ENCODE results near the gene SOSTDC1.

The SOSTDC1 gene

GRCh38 chr7:16492513-16493062 lies 27.1 kb upstream of the SOSTDC1 start:
- H2AFZ ChIP-seq (ENCODE audit: low read length) = no peak overlapping the region
- TF ChIP-seq EZH2 (optimal IDR thresholded peaks at IDR 0.05; ENCODE audit: low read depth, low read length) (no peak), EZH2phosphoT487 (IDR thresholded peaks at IDR 0.05; ENCODE audit: low read length) (no peak), CTCF (IDR thresholded peaks at IDR 0.05; ENCODE audit: low read length) (no peak)
- no peak overlapping the region for H3K4me3 ChIP-seq (ENCODE audit: low read length)
- no peaks in the 10 kb centered on the region for H3K36me3 ChIP-seq (replicated peaks; ENCODE audit: insufficient read depth, low read length)
- H4K20me1 ChIP-seq (ENCODE audit: insufficient read depth, low read length) = no peaks in the 10 kb centered on the region
- H3F3A ChIP-seq (ENCODE audit: insufficient read depth, low read length) = no peaks in the 10 kb centered on the region
- H3K9me3 ChIP-seq (replicated peaks; ENCODE audit: insufficient read depth, low read length) = no peaks in the 10 kb centered on the region
- no peaks in the 10 kb centered on the region for H3K79me2 ChIP-seq (ENCODE audit: low read length)
- no peaks in the 10 kb centered on the region for H3K9me2 ChIP-seq (replicated peaks; ENCODE audit: insufficient read depth, low read length)
- DNase-seq = no peak
- H3K27me3 ChIP-seq (replicated peaks; ENCODE audit: insufficient read depth, low read length) = no peaks in the 10 kb centered on the region
- no peaks in the 10 kb centered on the region for H3K4me1 ChIP-seq (ENCODE audit: low read length)
- no peak overlapping the region for H3K27ac ChIP-seq (ENCODE audit: low read length)
- H3K9ac ChIP-seq (ENCODE audit: low read length) = no peak overlapping the region
- no peak overlapping the region for H3K4me2 ChIP-seq (ENCODE audit: low read depth, low read length)

- Histone ChIP-seq H3K79me2 (ENCODE audit: low read length) (no peaks in the 10 kb centered on the region), H3K9me3 (replicated peaks; ENCODE audit: insufficient read depth, low read length) (no peaks in the 10 kb centered on the region), H3K36me3 (replicated peaks; ENCODE audit: insufficient read depth, low read length) (no peaks in the 10 kb centered on the region), H3K9ac (ENCODE audit: low read length) (no peak overlapping the region), H3K4me2 (ENCODE audit: low read depth, low read length) (no peak overlapping the region), H3K9me2 (replicated peaks; ENCODE audit: insufficient read depth, low read length) (no peaks in the 10 kb centered on the region), H3K4me1 (ENCODE audit: low read length) (no peaks in the 10 kb centered on the region), H3K27ac (ENCODE audit: low read length) (no peak overlapping the region), H3K4me3 (ENCODE audit: low read length) (no peak overlapping the region), H3K27me3 (replicated peaks; ENCODE audit: insufficient read depth, low read length) (no peaks in the 10 kb centered on the region), H3F3A (ENCODE audit: insufficient read depth, low read length) (no peaks in the 10 kb centered on the region), H4K20me1 (ENCODE audit: insufficient read depth, low read length) (no peaks in the 10 kb centered on the region), H2AFZ (ENCODE audit: low read length) (no peak overlapping the region)
- TF ChIP-seq EZH2 (optimal IDR thresholded peaks at IDR 0.05; ENCODE audit: low read depth, low read length) (no peak), CTCF (IDR thresholded peaks at IDR 0.05; ENCODE audit: low read length) (no peak), EZH2phosphoT487 (IDR thresholded peaks at IDR 0.05; ENCODE audit: low read length) (no peak)
- DNase-seq = no peak
Measured at GRCh38 chr7:16491148-16491547, 25.6 kb upstream of the SOSTDC1 start.

GRCh38 chr7:16484453-16485158 lies 19.1 kb upstream of the SOSTDC1 start:
- no peaks in the 10 kb centered on the region for H3K9me2 ChIP-seq (replicated peaks; ENCODE audit: insufficient read depth, low read length)
- no peaks in the 10 kb centered on the region for H3K9me3 ChIP-seq (replicated peaks; ENCODE audit: insufficient read depth, low read length)
- no peaks in the 10 kb centered on the region for H3K4me1 ChIP-seq (ENCODE audit: low read length)
- no peaks in the 10 kb centered on the region for H3K79me2 ChIP-seq (ENCODE audit: low read length)
- H4K20me1 ChIP-seq (ENCODE audit: insufficient read depth, low read length) = no peaks in the 10 kb centered on the region
- no peak overlapping the region for H2AFZ ChIP-seq (ENCODE audit: low read length)
- H3K27me3 ChIP-seq (replicated peaks; ENCODE audit: insufficient read depth, low read length) = no peaks in the 10 kb centered on the region
- H3K36me3 ChIP-seq (replicated peaks; ENCODE audit: insufficient read depth, low read length) = no peaks in the 10 kb centered on the region
- H3K9ac ChIP-seq (ENCODE audit: low read length) = no peak overlapping the region
- no peaks in the 10 kb centered on the region for H3F3A ChIP-seq (ENCODE audit: insufficient read depth, low read length)
- H3K4me2 ChIP-seq (ENCODE audit: low read depth, low read length) = no peak overlapping the region
- H3K4me3 ChIP-seq (ENCODE audit: low read length) = no peak overlapping the region
- TF ChIP-seq EZH2 (optimal IDR thresholded peaks at IDR 0.05; ENCODE audit: low read depth, low read length) (no peak), CTCF (IDR thresholded peaks at IDR 0.05; ENCODE audit: low read length) (no peak), EZH2phosphoT487 (IDR thresholded peaks at IDR 0.05; ENCODE audit: low read length) (no peak)
- H3K27ac ChIP-seq (ENCODE audit: low read length) = no peak overlapping the region
- DNase-seq = no peak
